Thyroid gland (tissue), 4 donors: Measurements from ENCODE around the gene DAB1. TPM values are rescaled to one million over a fixed set of nuclear protein-coding genes. Genes with fewer than 3 reads are reported as not detected.

ENCODE experiments used
- DNase-seq, 2 donors: peaks; one replicate each; pipeline ENCODE4 v3.0.0-alpha.2; 2019
- H3K27ac ChIP-seq, 3 donors: fragments of 200-600 bp; sonication (generic); 1 replicate in 2 of 3; 2 replicates in 1 of 3; pipeline ENCODE4 v1.5.1; 2016 to 2019; ENCODE audit warnings: mild to moderate bottlenecking in 1 of 3, moderate library complexity in 1 of 3
- H3K27me3 ChIP-seq: fragments of 200-600 bp; sonication (generic); one replicate; pipeline ENCODE4 v1.5.1; 2019
- H3K36me3 ChIP-seq, 2 donors: fragments of 200-600 bp; sonication (generic); one replicate each; pipeline ENCODE4 v1.5.1; 2016 to 2019
- H3K4me1 ChIP-seq, 2 donors: fragments of 200-600 bp; sonication (generic); one replicate each; pipeline ENCODE4 v1.5.1; 2017 to 2019
- H3K4me3 ChIP-seq, 3 donors: fragments of 200-600 bp; sonication (generic); replicated peaks in 1 of 3; 1 replicate in 2 of 3; 2 replicates in 1 of 3; pipeline ENCODE4 v1.5.1; 2016; ENCODE audit warnings: mild to moderate bottlenecking in 1 of 3
- H3K9me3 ChIP-seq: fragments of 200-600 bp; sonication (generic); one replicate; pipeline ENCODE4 v1.5.1; 2017
- CTCF ChIP-seq, 6 experiments: fragments of 200-600 bp in 3 of 6; fragments of 450-650 bp in 3 of 6; sonication (generic) in 3 of 6; IDR thresholded peaks; one replicate each; pipeline ENCODE4 v1.5.1; 2016 to 2019; ENCODE audit warnings: antibody characterized with exemption in 6 of 6, mild to moderate bottlenecking in 2 of 6, inconsistent platforms in 1 of 6, moderate library complexity in 1 of 6
- POLR2A ChIP-seq, 2 donors: fragments of 450-650 bp; IDR thresholded peaks; one replicate each; pipeline ENCODE4 v1.6.1; 2017; ENCODE audit warnings: antibody characterized with exemption in 2 of 2, mild to moderate bottlenecking in 2 of 2, moderate library complexity in 1 of 2
- WGBS, 2 donors: methylation state at CpG; one replicate each; pipeline ENCODE4 v1.1.5; 2017; 5-methylcytosine and 5-hydroxymethylcytosine counted together
- intact Hi-C: fragments of 100-400 bp; cut with DNase I; formaldehyde crosslinking; loops from one replicate; pipeline ENCODE4 v1.15.1; 2023
- total RNA-seq, 4 donors: library from RNA; depleted of rRNA; stranded (reverse); fragments of >200 nt; gene quantifications; one replicate each; pipeline ENCODE4 v1.2.3, GENCODE V29; 2016

Gene DAB1
- total RNA-seq, 4 donors from 2014 or later, result under 0.01 to 0.83 (median 0.21) TPM

- intact Hi-C loops, result no loop called here
- H3K4me1 ChIP-seq, result no peaks in the 10 kb centered on the region
- H3K27ac ChIP-seq, result no peak overlapping the region
- 93 to 95% methylated on average over 2 of the region's 2 CpGs for WGBS, 2 donors
- H3K27me3 ChIP-seq, result no peaks in the 10 kb centered on the region
- H3K36me3 ChIP-seq, result no peaks in the 10 kb centered on the region
- H3K4me3 ChIP-seq, result no peak overlapping the region
- H3K9me3 ChIP-seq, result no peaks in the 10 kb centered on the region
- DNase-seq, result no peak
- TF ChIP-seq CTCF (IDR thresholded peaks at IDR 0.05) (no peak), POLR2A (IDR thresholded peaks at IDR 0.05) (no peak)
Measured at GRCh38 chr1:57406428-57406970, 17.4 kb downstream of the DAB1 start.

- no peak for DNase-seq
- Histone ChIP-seq H3K27me3 (no peaks in the 10 kb centered on the region), H3K36me3 (no peaks in the 10 kb centered on the region), H3K27ac (no peak overlapping the region), H3K9me3 (no peaks in the 10 kb centered on the region), H3K4me3 (no peak overlapping the region), H3K4me1 (no peaks in the 10 kb centered on the region)
- WGBS, 2 donors, result 86 to 89% methylated on average over 3 of the region's 3 CpGs
- intact Hi-C loops, result no loop called here
- no peak for TF ChIP-seq CTCF (IDR thresholded peaks at IDR 0.05)
- TF ChIP-seq POLR2A (IDR thresholded peaks at IDR 0.05), result no peak
Measured at GRCh38 chr1:57404884-57405283, 19.0 kb downstream of the DAB1 start.

GRCh38 chr1:57403201-57403600 is 20.7 kb downstream of the DAB1 start:
- H3K4me1 ChIP-seq, result no peaks in the 10 kb centered on the region
- no peaks in the 10 kb centered on the region for H3K36me3 ChIP-seq
- TF ChIP-seq CTCF (IDR thresholded peaks at IDR 0.05) (no peak), POLR2A (IDR thresholded peaks at IDR 0.05) (no peak)
- no peak for DNase-seq
- no peaks in the 10 kb centered on the region for H3K27me3 ChIP-seq
- no peak overlapping the region for H3K27ac ChIP-seq
- H3K4me3 ChIP-seq, result no peak overlapping the region
- WGBS, 2 donors, result 94 to 100% methylated on average over 1 of the region's 1 CpG
- intact Hi-C loops, result no loop called here
- H3K9me3 ChIP-seq, result no peaks in the 10 kb centered on the region

- Histone ChIP-seq H3K36me3 (no peaks in the 10 kb centered on the region), H3K9me3 (no peaks in the 10 kb centered on the region), H3K4me1 (no peaks in the 10 kb centered on the region), H3K27me3 (no peaks in the 10 kb centered on the region), H3K4me3 (no peak overlapping the region), H3K27ac (no peak overlapping the region)
- intact Hi-C loops, result no loop called here
- no peak for DNase-seq
- WGBS, 2 donors, result 94 to 95% methylated on average over 1 of the region's 1 CpG
- TF ChIP-seq POLR2A (IDR thresholded peaks at IDR 0.05) (no peak), CTCF (IDR thresholded peaks at IDR 0.05) (no peak)
Measured at GRCh38 chr1:57401671-57402070, 22.2 kb downstream of the DAB1 start.

GRCh38 chr1:57400048-57400447 is 23.8 kb downstream of the DAB1 start:
- Histone ChIP-seq H3K4me1 (no peaks in the 10 kb centered on the region), H3K36me3 (no peaks in the 10 kb centered on the region), H3K4me3 (no peak overlapping the region), H3K27me3 (no peaks in the 10 kb centered on the region), H3K27ac (no peak overlapping the region), H3K9me3 (no peaks in the 10 kb centered on the region)
- intact Hi-C loops, result no loop called here
- no peak for TF ChIP-seq CTCF (IDR thresholded peaks at IDR 0.05)
- no peak for TF ChIP-seq POLR2A (IDR thresholded peaks at IDR 0.05)
- 85 to 88% methylated on average over 5 of the region's 5 CpGs for WGBS, 2 donors
- DNase-seq, result no peak
